ENCODE data around the gene CNTNAP2.

CNTNAP2 gene

DNA sequence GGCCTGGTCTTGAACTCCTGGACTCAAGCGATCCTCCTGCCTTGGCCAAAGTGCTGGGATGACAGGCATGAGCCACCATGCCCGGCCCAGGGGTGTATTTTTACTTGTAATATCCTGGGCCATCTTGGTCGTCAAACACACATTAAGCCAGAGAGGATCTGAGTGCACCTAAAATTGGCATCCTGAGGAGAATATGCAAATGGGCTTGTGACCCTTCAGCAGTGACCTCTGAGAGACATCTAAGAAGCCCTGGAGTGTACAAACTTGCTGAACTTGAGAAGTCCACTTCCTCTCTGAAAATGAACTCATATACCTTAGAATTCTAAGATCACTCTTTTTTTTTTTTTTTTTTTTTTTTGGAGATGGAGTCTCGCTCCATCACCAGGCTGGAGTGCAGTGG, 2102.0 kb downstream of the CNTNAP2 start:
- H3K4me3 ChIP-seq (ENCODE audit: low read depth, low read length): no peak overlapping the region

DNA sequence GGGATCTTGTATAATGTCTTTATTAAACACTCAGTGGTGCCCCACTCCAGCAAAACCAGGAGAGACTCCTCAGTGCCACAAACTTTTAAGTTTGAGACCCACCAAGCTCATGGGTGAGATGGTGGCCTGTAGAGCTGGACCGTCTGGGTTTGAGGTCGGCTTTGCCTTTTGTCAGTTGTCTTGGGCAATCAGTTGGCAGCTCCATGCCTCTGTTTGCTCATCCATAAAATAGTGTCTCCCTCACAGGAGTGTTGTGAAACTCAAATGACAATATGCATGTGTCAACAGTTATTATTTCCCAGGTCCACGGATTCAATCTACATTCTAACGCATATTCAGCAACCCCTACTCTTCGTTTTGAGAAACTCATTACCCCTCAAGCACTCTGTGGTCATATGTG, 2106.1 kb downstream of the CNTNAP2 start:
- TF ChIP-seq, protein P1, sequence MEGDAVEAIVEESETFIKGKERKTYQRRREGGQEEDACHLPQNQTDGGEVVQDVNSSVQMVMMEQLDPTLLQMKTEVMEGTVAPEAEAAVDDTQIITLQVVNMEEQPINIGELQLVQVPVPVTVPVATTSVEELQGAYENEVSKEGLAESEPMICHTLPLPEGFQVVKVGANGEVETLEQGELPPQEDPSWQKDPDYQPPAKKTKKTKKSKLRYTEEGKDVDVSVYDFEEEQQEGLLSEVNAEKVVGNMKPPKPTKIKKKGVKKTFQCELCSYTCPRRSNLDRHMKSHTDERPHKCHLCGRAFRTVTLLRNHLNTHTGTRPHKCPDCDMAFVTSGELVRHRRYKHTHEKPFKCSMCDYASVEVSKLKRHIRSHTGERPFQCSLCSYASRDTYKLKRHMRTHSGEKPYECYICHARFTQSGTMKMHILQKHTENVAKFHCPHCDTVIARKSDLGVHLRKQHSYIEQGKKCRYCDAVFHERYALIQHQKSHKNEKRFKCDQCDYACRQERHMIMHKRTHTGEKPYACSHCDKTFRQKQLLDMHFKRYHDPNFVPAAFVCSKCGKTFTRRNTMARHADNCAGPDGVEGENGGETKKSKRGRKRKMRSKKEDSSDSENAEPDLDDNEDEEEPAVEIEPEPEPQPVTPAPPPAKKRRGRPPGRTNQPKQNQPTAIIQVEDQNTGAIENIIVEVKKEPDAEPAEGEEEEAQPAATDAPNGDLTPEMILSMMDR (IDR thresholded peaks at IDR 0.05; ENCODE audit: low read depth, low read length): no peak
- H3K4me3 ChIP-seq (ENCODE audit: low read depth, low read length): no peak overlapping the region

More for the DNA sequence above, 2102.0 kb downstream of the CNTNAP2 start:
- TF ChIP-seq, protein P1 (IDR thresholded peaks at IDR 0.05; ENCODE audit: low read depth, low read length): no peak

DNA sequence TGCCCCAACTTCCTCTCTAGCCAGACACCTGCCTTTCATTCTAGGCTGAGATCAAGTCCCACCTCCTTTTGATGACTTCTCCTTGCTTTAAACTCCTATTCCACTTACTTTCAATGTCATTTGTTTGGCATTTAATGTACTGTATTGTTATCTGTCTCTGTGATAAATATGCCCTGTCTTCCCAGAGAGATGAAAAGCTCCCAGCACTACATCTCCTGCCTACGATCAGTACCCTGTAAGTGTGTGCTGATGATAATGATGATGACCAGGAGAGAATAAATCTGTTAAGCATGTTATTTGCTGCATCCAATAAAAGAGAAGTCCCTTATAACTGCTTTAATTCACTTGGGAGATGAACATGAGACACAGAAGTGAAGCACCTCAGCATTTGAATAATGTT, 2106.6 kb downstream of the CNTNAP2 start:
- TF ChIP-seq, protein P1 (IDR thresholded peaks at IDR 0.05; ENCODE audit: low read depth, low read length): no peak
- H3K4me3 ChIP-seq (ENCODE audit: low read depth, low read length): no peak overlapping the region

DNA sequence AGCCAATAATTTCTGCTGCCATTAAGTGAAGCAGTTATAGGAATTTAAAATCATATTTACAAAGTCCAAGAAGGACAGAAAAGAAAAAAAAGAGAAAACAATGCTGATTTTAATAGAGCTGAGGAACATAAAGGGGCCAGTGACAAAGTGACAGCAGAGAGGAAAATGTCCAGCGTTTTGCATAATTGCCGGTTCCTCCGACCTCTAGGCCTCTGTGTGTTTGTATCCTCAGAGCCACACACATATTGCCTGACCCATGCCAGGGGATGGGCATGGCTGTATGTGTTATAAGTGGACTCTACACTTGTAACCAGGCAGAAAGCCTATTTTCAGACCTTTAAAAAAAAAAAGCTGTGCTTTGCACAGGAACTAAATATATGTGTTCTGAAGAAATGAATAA, 2107.1 kb downstream of the CNTNAP2 start:
- H3K4me3 ChIP-seq (ENCODE audit: low read depth, low read length): no peak overlapping the region
- TF ChIP-seq, protein P1 (IDR thresholded peaks at IDR 0.05; ENCODE audit: low read depth, low read length): no peak

DNA sequence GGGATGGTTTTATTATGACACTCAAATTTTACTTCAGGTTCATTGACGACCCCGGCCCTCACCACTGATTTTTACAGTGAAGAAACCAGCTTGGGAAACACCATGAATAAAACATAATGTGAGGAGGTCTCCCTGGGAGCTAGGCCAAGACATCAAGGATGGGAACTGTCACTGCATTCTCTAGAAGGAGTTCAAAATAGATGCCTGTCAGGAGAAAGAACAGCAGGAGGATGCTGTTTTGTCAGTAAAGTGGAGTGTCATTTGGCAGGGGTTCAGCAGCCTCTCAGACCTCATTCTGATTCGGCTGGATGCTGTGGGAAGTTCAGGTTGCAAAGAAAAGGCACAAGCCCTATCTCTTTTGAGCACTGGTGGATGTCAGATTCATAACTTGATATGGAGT, 2113.7 kb downstream of the CNTNAP2 start:
- TF ChIP-seq, protein P1 (IDR thresholded peaks at IDR 0.05; ENCODE audit: low read depth, low read length): no peak

DNA sequence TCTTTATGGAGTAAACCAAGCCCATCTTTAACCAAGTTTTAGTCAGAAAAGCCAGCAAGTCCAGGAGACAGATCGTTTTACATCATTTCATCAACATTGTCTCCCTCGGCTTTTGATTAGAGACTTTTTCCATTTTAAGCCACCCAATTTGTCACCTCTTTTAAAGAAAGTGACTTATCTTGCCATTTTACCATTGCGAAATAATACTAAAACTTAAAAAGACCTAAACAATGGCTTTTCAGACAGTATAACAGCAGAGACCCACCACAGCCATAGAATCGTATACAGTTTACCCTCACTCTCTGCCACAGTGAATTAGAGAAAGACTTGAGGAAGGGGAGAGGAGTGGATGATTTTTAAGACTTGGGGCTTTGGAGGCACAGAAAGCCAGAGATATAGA, 2114.3 kb downstream of the CNTNAP2 start:
- no peak overlapping the region for H3K4me3 ChIP-seq (ENCODE audit: low read depth, low read length)
- TF ChIP-seq, protein P1 (IDR thresholded peaks at IDR 0.05; ENCODE audit: low read depth, low read length): no peak

More for the DNA sequence above, 2113.7 kb downstream of the CNTNAP2 start:
- H3K4me3 ChIP-seq (ENCODE audit: low read depth, low read length): no peak overlapping the region

DNA sequence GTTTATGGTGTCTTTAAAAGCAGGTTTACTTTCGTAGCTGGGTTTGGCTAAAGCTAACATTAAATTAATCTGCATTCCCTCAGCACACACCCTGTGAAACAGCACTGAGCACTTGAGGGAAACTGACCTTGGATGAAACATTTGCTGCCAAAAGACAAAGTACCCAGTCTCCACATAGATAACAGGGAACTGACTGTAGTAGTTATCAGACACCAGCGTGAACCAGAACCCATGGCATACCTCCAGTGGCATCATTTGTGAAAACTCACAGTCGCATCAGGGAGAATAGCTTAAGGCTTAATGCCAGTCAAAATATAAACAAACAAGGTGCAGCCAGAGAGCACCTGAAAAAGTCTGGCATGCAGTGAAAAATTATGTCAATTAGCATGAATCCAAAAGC, 2116.2 kb downstream of the CNTNAP2 start:
- TF ChIP-seq, protein P1 (IDR thresholded peaks at IDR 0.05; ENCODE audit: low read depth, low read length): no peak
- H3K4me3 ChIP-seq (ENCODE audit: low read depth, low read length): no peak overlapping the region

Data from WI38 (cell line).